Sigmoid colon (tissue), 4 donors: ENCODE data around the gene MED17.

Source experiments
- POLR2A ChIP-seq, 2 donors: fragments of 450-650 bp; IDR thresholded peaks; one replicate each; pipeline ENCODE4 v1.6.1; 2016; ENCODE audit warnings: antibody characterized with exemption in 2 of 2, mild to moderate bottlenecking in 2 of 2, moderate library complexity in 2 of 2
- POLR2AphosphoS5 ChIP-seq, 4 donors: sonication (generic); formaldehyde crosslinking; IDR thresholded peaks; one replicate each; pipeline ENCODE4 v1.6.1; 2017; ENCODE audit warnings: antibody characterized with exemption in 4 of 4
- TF ChIP-seq, protein P1 (sequence below), 4 experiments: fragments of 450-650 bp in 3 of 4; fragments of 200-600 bp in 1 of 4; IDR thresholded peaks; one replicate each; pipeline ENCODE4 v1.5.1; 2016 to 2019; ENCODE audit warnings: antibody characterized with exemption in 4 of 4, mild to moderate bottlenecking in 3 of 4, moderate library complexity in 2 of 4

DNA sequence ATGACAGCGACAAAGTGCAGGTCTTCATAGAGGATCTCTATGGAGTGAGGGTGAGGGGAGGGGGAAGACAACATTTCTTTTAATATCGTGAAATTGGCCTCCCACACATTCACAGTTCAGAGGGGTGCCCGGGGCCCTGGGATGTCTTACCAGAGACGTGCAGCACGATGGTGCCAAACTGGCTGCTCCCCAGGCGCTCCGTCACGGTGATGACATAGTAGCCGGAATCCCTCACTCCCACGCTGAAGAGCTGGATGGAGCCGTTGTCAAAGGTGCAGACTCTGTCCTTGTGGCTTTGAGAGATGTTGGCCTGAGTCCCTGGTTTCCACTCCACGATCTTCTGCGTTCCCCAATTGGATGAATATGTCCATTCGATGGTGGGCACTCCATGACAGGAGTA is 36.8 kb downstream of the MED17 start:
- TF ChIP-seq, protein P1, sequence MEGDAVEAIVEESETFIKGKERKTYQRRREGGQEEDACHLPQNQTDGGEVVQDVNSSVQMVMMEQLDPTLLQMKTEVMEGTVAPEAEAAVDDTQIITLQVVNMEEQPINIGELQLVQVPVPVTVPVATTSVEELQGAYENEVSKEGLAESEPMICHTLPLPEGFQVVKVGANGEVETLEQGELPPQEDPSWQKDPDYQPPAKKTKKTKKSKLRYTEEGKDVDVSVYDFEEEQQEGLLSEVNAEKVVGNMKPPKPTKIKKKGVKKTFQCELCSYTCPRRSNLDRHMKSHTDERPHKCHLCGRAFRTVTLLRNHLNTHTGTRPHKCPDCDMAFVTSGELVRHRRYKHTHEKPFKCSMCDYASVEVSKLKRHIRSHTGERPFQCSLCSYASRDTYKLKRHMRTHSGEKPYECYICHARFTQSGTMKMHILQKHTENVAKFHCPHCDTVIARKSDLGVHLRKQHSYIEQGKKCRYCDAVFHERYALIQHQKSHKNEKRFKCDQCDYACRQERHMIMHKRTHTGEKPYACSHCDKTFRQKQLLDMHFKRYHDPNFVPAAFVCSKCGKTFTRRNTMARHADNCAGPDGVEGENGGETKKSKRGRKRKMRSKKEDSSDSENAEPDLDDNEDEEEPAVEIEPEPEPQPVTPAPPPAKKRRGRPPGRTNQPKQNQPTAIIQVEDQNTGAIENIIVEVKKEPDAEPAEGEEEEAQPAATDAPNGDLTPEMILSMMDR (IDR thresholded peaks at IDR 0.05): no peak
- TF ChIP-seq POLR2A (IDR thresholded peaks at IDR 0.05): no peak
- no peak for TF ChIP-seq POLR2AphosphoS5 (IDR thresholded peaks at IDR 0.05)
